ENCODE measurements around the gene SLC17A6. TPM values are rescaled to one million over a fixed set of nuclear protein-coding genes. Genes with fewer than 3 reads are reported as not detected.

Gene SLC17A6
- total and polyA plus RNA-seq, 2 donors (not counting 3 experiments of a cell fraction or from before 2014, with no cell fraction given), result not detected

DNA sequence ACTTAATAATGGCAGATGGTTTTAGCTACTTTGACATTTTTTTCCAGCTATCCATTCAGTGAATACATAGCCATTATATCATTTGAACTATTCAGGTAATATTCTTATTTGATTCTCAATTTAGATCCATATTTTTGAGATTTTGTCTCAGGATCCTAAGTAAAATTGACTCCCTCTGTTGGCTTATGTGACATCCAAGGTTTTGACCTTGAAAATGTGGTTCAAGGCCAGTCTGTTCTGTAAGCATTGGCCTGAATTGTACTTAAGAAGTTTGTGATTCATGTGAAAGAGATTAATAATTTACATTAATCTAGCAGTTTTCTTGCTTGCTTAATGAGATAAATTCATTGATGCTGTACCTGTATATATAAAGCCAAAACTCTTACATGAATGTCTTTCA is 1.6 kb upstream of the SLC17A6 start:
- Histone ChIP-seq H3K9ac (replicated peaks; ENCODE audit: extremely low read depth, insufficient read depth, low read length) (no peak overlapping the region), H3K4me2 (ENCODE audit: insufficient read depth, low read length) (no peak overlapping the region), H3K4me1 (ENCODE audit: control insufficient read depth, extremely low read depth, insufficient read depth, low read length) (no peaks in the 10 kb centered on the region), H3K27ac (ENCODE audit: insufficient read depth, low read depth, low read length) (no peak overlapping the region), H3K36me3 (ENCODE audit: control insufficient read depth in 2 of 2, extremely low read depth in 1 of 2, insufficient read depth in 2 of 2, low read length in 2 of 2) (no peaks in the 10 kb centered on the region), H3K9me1 (replicated peaks; ENCODE audit: control insufficient read depth, extremely low read depth, insufficient read depth, low read length) (no peaks in the 10 kb centered on the region), H3K79me2 (ENCODE audit: control insufficient read depth, insufficient read depth, low read length) (no peaks in the 10 kb centered on the region), H2AFZ (ENCODE audit: low read depth, low read length) (no peak overlapping the region), H3K27me3 (ENCODE audit: control insufficient read depth in 2 of 2, insufficient read depth in 2 of 2, low read length in 2 of 2) (peaks cover 28 to 47% of the 10 kb centered on the region in 2 experiments), H4K20me1 (replicated peaks; ENCODE audit: control insufficient read depth, extremely low read depth, insufficient read depth, low read length) (no peaks in the 10 kb centered on the region), H3K4me3 (replicated peaks in 1 of 3; ENCODE audit: insufficient read depth in 1 of 3, low read depth in 1 of 3, low read length in 3 of 3) (no peak overlapping the region), H3K9me3 (replicated peaks; ENCODE audit: control insufficient read depth, insufficient read depth, low read length) (no peaks in the 10 kb centered on the region)
- no peak for DNase-seq (ENCODE audit: low read depth, low spot score)
- no peak for TF ChIP-seq FOS (IDR thresholded peaks at IDR 0.05; ENCODE audit: borderline replicate concordance, insufficient read depth, low read length)
- TF ChIP-seq, protein P1, sequence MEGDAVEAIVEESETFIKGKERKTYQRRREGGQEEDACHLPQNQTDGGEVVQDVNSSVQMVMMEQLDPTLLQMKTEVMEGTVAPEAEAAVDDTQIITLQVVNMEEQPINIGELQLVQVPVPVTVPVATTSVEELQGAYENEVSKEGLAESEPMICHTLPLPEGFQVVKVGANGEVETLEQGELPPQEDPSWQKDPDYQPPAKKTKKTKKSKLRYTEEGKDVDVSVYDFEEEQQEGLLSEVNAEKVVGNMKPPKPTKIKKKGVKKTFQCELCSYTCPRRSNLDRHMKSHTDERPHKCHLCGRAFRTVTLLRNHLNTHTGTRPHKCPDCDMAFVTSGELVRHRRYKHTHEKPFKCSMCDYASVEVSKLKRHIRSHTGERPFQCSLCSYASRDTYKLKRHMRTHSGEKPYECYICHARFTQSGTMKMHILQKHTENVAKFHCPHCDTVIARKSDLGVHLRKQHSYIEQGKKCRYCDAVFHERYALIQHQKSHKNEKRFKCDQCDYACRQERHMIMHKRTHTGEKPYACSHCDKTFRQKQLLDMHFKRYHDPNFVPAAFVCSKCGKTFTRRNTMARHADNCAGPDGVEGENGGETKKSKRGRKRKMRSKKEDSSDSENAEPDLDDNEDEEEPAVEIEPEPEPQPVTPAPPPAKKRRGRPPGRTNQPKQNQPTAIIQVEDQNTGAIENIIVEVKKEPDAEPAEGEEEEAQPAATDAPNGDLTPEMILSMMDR (IDR thresholded peaks at IDR 0.05; ENCODE audit: extremely low read depth in 1 of 2, insufficient read depth in 1 of 2, low read depth in 1 of 2, low read length in 2 of 2), result no peak
- no peak for TF ChIP-seq POLR2A (IDR thresholded peaks at IDR 0.05; ENCODE audit: low read depth, low read length)
- TF ChIP-seq, protein P2, sequence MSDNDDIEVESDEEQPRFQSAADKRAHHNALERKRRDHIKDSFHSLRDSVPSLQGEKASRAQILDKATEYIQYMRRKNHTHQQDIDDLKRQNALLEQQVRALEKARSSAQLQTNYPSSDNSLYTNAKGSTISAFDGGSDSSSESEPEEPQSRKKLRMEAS (IDR thresholded peaks at IDR 0.05; ENCODE audit: insufficient read depth, insufficient read length), result no peak
- TF ChIP-seq POLR2AphosphoS5 (IDR thresholded peaks at IDR 0.05; ENCODE audit: insufficient read depth, low read depth, low read length), result no peak
- no peak for TF ChIP-seq EZH2 (IDR thresholded peaks at IDR 0.05; ENCODE audit: borderline replicate concordance, low read depth, low read length, severe bottlenecking)
- no peak for TF ChIP-seq GATA2 (IDR thresholded peaks at IDR 0.05; ENCODE audit: insufficient read depth, insufficient read length, low read depth, low read length)
- no peak for TF ChIP-seq JUN (IDR thresholded peaks at IDR 0.05; ENCODE audit: borderline replicate concordance, insufficient read depth, insufficient read length, low read depth)
- no peak for TF ChIP-seq MYC (IDR thresholded peaks at IDR 0.05; ENCODE audit: low read depth, low read length)
- POLR2A ChIA-PET, result no interaction called here
- intact Hi-C loops (cut with micrococcal nuclease) (loop anchor here (2.0 kb wide), 1 partner anchor 392 kb away; no protein-coding TSS in a partner anchor), dilution Hi-C loops (cut with MboI; ENCODE audit: extremely low pct_ligation_motif_present, low sequenced_read_pairs) (no loop called here)
- BruUV-seq (replicated peaks), result no TSS peak
- CTCF ChIA-PET, result interaction anchor here (0.8 to 2.2 kb wide), 6 partner anchors 166 to 486 kb away, joined by 3 to 29 read pairs (median 6); no protein-coding TSS in a partner anchor
- FAIRE-seq, result no peak

All from endothelial cell of umbilical vein (primary cell).